ENCODE measurements around the gene HSPE1.

DNA sequence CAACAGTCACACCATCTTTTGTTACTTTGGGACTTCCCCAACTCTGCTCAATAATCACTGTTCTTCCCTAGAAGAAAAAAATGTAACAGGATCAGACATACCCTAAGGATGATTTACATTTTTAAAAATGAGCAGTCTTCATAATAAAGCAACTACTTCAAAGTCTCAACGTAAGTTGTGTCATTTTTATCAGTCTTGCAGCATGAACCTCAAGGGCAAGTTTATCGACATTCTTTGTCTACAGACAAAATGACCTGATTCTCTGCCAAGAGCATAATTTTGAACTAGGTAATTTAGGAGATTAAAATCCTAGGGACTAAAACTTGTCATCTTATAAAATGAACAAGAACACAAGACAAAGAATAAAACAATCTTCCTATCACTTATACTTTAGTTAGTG, 2.9 kb upstream of the HSPE1 start:
- TF ChIP-seq, protein P1, sequence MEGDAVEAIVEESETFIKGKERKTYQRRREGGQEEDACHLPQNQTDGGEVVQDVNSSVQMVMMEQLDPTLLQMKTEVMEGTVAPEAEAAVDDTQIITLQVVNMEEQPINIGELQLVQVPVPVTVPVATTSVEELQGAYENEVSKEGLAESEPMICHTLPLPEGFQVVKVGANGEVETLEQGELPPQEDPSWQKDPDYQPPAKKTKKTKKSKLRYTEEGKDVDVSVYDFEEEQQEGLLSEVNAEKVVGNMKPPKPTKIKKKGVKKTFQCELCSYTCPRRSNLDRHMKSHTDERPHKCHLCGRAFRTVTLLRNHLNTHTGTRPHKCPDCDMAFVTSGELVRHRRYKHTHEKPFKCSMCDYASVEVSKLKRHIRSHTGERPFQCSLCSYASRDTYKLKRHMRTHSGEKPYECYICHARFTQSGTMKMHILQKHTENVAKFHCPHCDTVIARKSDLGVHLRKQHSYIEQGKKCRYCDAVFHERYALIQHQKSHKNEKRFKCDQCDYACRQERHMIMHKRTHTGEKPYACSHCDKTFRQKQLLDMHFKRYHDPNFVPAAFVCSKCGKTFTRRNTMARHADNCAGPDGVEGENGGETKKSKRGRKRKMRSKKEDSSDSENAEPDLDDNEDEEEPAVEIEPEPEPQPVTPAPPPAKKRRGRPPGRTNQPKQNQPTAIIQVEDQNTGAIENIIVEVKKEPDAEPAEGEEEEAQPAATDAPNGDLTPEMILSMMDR (conservative IDR thresholded peaks at IDR 0.05; ENCODE audit: low read depth, low read length) = no peak
- TF ChIP-seq EZH2 (IDR thresholded peaks at IDR 0.05; ENCODE audit: low read length, unreplicated experiment) = no peak
- no peak for TF ChIP-seq EZH2phosphoT487 (IDR thresholded peaks at IDR 0.05; ENCODE audit: borderline replicate concordance, low read length)
